ENCODE results near the gene SMIM33.
A peak's percentile ranks its signal among the peaks of the same experiment; 100 is the strongest.

Gene SMIM33

GRCh38 chr5:139472386-139473030, 1.7 kb downstream of the SMIM33 start:
- H3K36me3 ChIP-seq (ENCODE audit: low read depth), result peaks cover 7% of the 10 kb centered on the region; the same call in 1 of the 2 replicates
- ATAC-seq (ENCODE audit: low read depth) (no peak), DNase-seq (ENCODE audit: low spot score) (no peak)
- H3K27ac ChIP-seq (ENCODE audit: poor library complexity, severe bottlenecking), result peak overlapping the region; percentile 50
- no peaks in the 10 kb centered on the region for H3K27me3 ChIP-seq (ENCODE audit: insufficient read depth, poor library complexity, severe bottlenecking)
- H3K9me3 ChIP-seq (ENCODE audit: severe bottlenecking), result no peaks in the 10 kb centered on the region
- peaks cover 18% of the 10 kb centered on the region for H3K4me1 ChIP-seq (ENCODE audit: insufficient read depth, poor library complexity, severe bottlenecking)
- no peak for TF ChIP-seq CTCF (IDR thresholded peaks at IDR 0.05; ENCODE audit: poor library complexity, severe bottlenecking)
- no peak overlapping the region for H3K4me3 ChIP-seq (ENCODE audit: severe bottlenecking)

GRCh38 chr5:139473105-139473504, 2.3 kb downstream of the SMIM33 start:
- H3K27ac ChIP-seq (ENCODE audit: poor library complexity, severe bottlenecking), result peak overlapping the region; percentile 50

GRCh38 chr5:139473565-139473964, 2.8 kb downstream of the SMIM33 start:
- no peaks in the 10 kb centered on the region for H3K9me3 ChIP-seq (ENCODE audit: severe bottlenecking)
- ATAC-seq (ENCODE audit: low read depth) (peak; percentile 56), DNase-seq (ENCODE audit: low spot score) (no peak)
- H3K4me1 ChIP-seq (ENCODE audit: insufficient read depth, poor library complexity, severe bottlenecking), result peaks cover 18% of the 10 kb centered on the region
- H3K27ac ChIP-seq (ENCODE audit: poor library complexity, severe bottlenecking), result peak overlapping the region; percentile 50
- TF ChIP-seq CTCF (IDR thresholded peaks at IDR 0.05; ENCODE audit: poor library complexity, severe bottlenecking), result peak; percentile 16
- H3K4me3 ChIP-seq (ENCODE audit: severe bottlenecking), result no peak overlapping the region
- H3K36me3 ChIP-seq (ENCODE audit: low read depth), result peaks cover 9% of the 10 kb centered on the region
- H3K27me3 ChIP-seq (ENCODE audit: insufficient read depth, poor library complexity, severe bottlenecking), result no peaks in the 10 kb centered on the region

More at GRCh38 chr5:139473105-139473504, 2.3 kb downstream of the SMIM33 start:
- Histone ChIP-seq H3K9me3 (ENCODE audit: severe bottlenecking) (no peaks in the 10 kb centered on the region), H3K4me1 (ENCODE audit: insufficient read depth, poor library complexity, severe bottlenecking) (peaks cover 18% of the 10 kb centered on the region), H3K27me3 (ENCODE audit: insufficient read depth, poor library complexity, severe bottlenecking) (no peaks in the 10 kb centered on the region), H3K36me3 (ENCODE audit: low read depth) (peaks cover 7% of the 10 kb centered on the region; the same call in 1 of the 2 replicates), H3K4me3 (ENCODE audit: severe bottlenecking) (no peak overlapping the region)
- DNase-seq (ENCODE audit: low spot score) (no peak), ATAC-seq (ENCODE audit: low read depth) (peak; percentile 17)
- TF ChIP-seq CTCF (IDR thresholded peaks at IDR 0.05; ENCODE audit: poor library complexity, severe bottlenecking), result no peak

DNA sequence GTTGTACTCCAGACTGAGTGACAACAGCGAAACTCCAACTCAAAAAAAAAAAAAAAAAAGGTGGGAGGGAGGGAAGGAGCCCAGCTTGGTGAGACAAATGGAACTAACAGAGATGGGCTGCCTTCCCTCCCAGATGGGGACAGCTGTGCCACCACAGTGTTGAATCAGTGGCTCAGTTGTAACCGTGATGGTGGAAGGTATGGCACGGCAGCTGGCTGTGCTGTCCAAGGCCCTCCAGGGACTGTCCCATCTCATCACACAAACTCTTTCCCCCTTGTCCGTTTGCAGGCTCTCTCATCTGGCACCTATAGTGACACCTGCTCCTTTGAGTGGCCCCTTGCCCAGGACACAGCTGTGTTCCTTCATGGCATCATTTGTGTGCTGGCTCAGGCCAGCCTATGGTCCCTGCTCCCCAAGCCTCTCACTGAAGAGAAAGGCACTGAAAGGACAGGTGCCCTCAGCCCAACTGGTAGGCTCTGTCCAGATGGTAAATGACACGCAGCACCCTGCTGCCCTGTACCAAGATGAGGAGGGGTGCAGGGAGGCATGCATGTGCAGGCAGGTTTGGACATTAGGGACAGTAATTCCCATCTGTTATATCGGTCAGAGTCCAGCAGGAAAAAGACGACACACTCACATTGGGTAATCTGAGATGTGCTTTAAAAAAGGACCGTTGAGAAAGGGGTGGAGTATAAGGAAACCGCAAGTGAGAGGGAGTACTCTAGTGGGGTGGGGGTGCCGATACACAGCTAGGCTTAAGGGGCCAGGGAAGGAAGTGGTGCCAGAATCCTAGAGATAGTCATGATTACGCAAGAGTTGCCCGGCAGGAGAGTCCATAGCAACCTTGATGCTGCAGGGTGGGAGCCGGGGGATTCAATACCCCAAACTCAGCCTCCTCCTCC, 4.3 kb downstream of the SMIM33 start:
- H3K27ac ChIP-seq (ENCODE audit: poor library complexity, severe bottlenecking), result no peak overlapping the region
- ATAC-seq (ENCODE audit: low read depth) (peak; percentile 28; the same call in 2 of the 3 replicates), DNase-seq (ENCODE audit: low spot score) (no peak)
- H3K9me3 ChIP-seq (ENCODE audit: severe bottlenecking), result no peaks in the 10 kb centered on the region
- H3K4me1 ChIP-seq (ENCODE audit: insufficient read depth, poor library complexity, severe bottlenecking), result peaks cover 18% of the 10 kb centered on the region
- peaks cover 17% of the 10 kb centered on the region for H3K36me3 ChIP-seq (ENCODE audit: low read depth)
- no peak for TF ChIP-seq CTCF (IDR thresholded peaks at IDR 0.05; ENCODE audit: poor library complexity, severe bottlenecking)
- H3K4me3 ChIP-seq (ENCODE audit: severe bottlenecking), result no peak overlapping the region
- H3K27me3 ChIP-seq (ENCODE audit: insufficient read depth, poor library complexity, severe bottlenecking), result no peaks in the 10 kb centered on the region
